Measurements from ENCODE around the gene EPX.

GRCh38 chr17:58172369-58173071 is 20.0 kb upstream of the EPX start:
- TF ChIP-seq CTCF (conservative IDR thresholded peaks at IDR 0.05; ENCODE audit: low read depth, low read length) (peak; percentile 85), EZH2phosphoT487 (IDR thresholded peaks at IDR 0.05; ENCODE audit: borderline replicate concordance, low read length) (no peak)
